HG03097 (cell line): ENCODE data around the gene MON1B.
"Not testable (repeated sequence)": the region's sequence is repeated elsewhere in the genome, so short reads cannot be mapped to it uniquely, and the experiment has no call there.

ENCODE experiments used
- ATAC-seq: cut with Tn5 transposase; IDR thresholded peaks from one replicate; pipeline ENCODE4 v1.9.1; 2021; ENCODE audit not compliant: unreplicated experiment, low FRiP score

Gene MON1B

DNA sequence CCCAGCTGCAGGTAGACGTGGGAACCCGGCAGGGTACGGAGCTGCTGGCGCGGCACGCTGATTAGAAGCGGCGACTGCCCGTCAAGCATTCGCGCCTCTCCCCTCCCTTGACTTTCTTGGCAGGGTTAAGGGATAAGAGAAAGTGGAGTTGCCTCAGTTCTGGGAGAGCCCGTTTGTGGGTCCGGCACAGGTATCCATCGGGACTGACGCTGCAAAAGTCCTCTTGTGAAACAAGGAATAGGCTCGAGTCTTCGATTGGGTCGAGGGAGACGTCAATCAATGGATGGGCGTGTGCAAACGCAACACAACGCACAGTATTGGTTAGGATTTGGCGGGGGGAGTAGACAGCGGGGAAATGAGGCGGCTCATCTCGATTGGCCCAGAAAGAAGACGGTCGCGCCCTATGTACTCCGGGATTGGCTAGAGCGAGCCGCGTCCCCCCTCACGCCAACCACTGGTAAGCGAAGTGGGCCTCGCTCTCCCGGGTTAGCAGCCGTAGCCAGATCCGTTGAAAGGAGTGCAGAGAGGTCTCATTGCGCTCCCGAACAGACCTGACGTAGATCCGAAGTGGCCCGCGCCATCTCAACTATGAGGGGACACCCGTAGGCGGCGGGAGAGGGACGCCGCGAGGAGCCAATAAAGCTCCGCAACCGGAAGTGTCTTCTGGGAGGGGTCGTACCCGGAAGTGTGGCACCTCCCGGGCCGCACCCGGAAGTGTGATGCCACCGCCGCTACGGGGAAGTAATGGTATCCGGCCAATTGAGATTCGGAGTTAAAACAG is at the start of gene MON1B:
Gene MON1B (plus strand): TSS at position 713 of the 781 bp plus-strand sequence. CDS start 296 bp downstream, outside the sequence.
- peak; percentile 97 for ATAC-seq

DNA sequence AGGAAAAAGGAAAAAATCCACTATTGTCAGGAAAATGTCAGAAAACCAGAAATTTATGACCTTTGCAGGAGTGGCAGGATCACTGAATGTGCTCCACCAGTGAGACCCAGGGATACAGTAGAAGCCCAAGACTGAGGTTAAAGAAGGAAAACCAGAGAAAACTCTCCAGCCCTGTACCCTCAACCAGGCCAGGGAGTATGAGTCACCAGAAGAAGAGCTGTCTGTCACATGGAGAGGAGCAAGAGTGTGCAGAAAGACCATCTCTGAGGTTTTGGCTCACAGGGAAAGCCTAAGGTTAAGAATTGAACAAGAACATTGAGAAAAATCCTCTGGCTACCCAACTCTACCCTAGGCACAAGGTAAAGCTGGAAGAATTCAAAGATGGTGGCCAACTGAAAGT is 47.6 kb upstream of the MON1B start:
- no peak for ATAC-seq

DNA sequence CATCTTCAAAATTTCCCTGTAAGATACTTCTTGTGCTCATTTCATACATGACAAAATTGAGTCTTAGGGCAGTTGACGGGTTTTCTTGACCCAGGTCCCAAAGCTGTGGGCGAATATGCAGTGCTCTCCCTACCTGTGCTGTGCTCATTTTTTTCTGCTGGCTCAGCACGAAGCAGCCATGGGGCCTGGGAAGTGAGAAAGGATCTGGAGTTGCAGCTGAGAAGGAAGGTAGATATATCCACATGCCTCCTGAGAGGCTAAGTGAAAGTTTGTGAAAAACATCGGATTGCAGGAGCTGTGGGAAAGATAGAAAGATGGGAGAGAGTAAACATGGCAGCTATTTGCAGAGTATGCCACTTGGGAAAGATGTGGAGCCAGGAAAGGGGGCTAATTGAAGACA is 42.9 kb upstream of the MON1B start:
- no peak for ATAC-seq

DNA sequence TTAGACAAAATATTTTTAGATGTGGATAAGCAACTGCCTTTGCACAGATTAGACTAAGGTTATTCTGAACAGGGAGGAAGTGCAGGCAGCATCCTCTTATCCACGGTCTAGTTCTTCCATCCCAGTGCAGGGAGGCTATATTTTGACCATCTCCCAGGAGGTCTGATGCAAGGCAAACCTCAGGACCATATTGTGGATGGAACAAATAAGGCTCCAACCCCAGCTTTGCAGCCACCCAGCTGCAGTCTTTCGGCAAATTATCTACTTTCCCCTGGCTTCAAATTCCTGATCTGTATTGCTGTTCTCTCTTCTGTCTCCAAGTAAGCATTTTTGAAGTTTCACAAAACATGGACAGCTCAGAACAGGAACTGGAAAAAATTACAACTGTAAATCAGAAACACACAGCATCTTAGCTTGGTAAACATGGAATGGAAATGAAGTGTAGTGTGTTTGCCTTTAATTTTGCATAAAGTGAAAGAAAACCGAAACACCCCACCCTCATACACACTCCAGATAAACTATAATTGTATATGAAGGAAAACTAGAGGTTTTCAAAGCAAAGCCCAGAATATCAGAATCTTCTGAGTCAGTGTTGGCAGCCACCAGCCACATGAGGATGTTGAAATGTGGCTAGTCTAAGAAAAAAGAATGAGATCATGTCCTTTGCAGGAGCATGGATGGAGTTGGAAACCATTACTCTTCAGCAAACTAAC is 33.5 kb upstream of the MON1B start:
- ATAC-seq, result no peak

DNA sequence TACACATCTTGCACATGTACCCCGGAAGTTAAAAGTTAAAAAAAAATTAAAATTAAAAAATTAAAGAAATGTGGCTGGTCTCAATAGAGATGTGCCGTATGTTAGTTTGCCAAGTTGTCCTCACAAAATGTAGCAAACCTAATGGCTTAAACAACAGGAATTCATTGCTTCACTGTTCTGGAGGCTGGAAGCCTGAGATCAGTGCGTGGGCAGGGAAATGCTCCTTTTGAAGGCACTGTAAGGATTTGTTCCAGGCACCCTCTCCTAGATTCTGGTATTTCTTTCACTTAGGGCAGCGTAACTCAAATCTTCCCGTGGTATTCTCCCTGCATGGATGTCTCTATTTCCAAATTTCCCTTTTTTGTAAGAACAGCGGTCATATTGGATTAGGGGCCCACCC is 32.7 kb upstream of the MON1B start:
- no peak for ATAC-seq

DNA sequence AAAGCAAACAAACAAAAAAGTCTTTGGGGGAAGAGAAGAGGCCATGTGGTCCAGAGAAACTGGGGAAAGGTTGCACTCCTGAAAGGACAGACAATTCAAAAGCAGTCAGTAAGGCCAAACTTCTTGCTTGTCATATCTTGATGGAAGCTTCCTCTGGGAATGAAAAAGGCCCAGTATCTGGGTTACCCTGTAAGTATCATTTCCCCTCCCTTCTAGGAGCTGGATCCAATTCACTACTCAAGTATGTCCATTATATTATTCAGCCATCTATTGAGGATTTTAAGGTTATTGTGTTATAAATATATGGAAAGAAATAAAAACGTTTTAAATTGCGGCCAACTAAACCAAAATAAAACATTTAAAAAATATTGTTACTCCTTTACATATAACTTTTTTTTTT is 26.0 kb upstream of the MON1B start:
- no peak for ATAC-seq

DNA sequence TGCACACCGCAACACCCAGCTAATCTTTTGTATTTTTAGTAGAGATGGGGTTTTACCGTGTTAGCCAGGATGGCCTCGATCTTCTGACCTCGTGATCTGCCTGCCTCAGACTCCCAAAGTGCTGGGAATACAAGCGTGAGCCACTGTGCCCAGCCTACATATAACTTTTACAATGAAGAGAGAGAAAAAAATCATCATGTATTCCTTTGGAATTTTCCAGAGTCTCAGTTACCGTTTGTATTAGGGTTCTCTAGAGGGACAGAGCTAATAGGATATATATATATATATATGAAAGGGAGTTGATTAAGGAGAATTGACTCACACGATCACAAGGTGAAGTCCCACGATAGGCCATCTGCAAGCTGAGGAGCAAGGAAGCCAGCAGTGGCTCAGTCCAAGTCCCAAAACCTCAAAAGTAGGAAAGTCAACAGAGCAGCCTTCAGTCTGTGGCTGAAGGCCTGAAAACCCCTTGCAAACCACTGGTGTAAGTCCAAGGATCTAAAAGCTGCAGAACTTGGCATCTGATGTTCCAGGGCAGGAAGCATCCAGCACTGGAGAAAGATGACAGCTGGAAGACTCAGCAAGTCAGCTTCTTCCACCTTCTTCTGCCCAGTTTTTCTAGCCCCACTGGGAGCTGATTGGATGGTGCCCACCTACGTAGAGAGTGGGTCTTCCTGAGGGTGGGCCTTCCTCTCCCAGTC is 25.3 kb upstream of the MON1B start:
- ATAC-seq, result not testable (repeated sequence)

DNA sequence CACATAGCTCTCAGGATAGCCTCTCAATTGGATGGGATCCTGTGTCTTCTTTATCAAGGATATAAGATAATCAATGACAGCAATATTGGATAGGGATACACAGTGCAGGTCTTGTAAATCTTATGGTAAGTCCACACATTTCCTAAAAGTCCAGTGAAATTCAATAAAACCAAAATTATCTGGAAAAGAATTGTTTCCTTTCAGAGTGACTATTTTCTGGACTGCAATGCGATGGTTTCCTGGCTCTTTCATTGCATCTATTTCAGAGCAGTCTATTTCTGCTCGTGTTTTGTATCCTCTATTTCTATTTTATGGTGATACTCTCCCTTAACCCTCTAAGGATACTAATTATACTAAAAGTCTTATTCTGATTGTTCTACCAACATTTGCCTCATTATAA is 24.3 kb upstream of the MON1B start:
- ATAC-seq, result no peak

DNA sequence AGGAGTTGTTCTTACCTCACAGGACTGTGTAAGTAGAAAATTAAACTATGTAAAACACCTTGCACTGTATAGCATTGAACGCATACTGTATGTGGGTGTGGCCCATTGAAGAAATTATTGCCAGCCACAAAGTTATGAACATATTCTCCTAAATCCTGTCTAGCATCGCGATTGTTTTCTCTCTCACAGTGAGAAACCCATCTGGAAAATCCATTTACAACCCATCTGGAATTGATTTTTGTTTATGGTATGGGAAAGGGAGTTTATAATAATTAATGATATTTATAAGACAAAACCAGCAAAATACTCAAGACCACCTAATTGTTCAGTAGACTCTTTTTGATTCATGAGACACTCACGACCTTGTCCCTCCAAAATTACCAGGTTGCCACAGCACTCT is 22.1 kb upstream of the MON1B start:
- ATAC-seq, result no peak

DNA sequence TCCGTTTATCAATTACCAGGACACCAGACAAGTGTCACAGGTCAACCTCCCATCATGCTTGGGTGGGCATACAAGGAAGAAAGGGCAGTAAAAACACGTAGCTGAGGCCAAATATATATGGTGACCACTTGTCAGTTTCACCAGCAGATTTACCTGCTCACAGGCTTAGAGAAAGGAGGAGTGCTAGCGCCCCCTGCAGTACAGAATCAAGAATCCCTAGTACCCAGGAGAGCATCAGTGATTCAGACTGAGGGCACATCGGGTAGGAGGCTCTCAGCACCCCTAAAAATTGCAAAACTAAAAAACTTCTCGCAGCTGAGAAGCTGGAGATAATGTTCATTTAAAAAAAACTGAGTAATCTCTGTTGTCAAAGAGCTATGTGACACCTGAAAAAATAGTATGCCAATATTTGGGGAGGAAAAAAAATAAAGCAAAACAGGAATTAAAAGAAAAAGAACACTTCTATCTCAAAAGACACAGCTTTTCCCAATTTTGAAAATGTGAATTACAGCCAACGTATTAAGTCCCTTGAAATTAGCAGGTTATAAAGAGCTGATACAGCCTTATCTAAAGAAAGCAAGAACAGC is 21.2 kb upstream of the MON1B start:
- ATAC-seq, result no peak

DNA sequence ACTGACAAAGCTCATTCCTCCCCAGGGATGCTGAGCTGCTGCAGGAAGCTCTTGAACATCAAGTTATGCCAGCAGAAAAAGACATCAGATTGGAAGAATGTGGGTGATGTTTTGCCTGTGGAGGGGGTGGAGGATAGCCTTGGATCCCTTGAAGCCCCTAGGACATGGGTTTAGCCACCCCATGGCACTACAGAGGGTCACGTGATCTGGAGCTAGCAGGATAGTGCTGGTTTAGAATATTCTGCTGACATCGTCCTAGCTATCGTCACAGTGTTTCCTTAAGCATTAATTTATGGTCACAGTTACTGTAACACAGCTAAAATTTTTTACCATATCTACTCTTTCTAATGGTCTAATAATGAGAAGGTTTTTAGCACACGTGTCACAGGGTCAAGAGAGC is 20.2 kb upstream of the MON1B start:
- ATAC-seq, result no peak

DNA sequence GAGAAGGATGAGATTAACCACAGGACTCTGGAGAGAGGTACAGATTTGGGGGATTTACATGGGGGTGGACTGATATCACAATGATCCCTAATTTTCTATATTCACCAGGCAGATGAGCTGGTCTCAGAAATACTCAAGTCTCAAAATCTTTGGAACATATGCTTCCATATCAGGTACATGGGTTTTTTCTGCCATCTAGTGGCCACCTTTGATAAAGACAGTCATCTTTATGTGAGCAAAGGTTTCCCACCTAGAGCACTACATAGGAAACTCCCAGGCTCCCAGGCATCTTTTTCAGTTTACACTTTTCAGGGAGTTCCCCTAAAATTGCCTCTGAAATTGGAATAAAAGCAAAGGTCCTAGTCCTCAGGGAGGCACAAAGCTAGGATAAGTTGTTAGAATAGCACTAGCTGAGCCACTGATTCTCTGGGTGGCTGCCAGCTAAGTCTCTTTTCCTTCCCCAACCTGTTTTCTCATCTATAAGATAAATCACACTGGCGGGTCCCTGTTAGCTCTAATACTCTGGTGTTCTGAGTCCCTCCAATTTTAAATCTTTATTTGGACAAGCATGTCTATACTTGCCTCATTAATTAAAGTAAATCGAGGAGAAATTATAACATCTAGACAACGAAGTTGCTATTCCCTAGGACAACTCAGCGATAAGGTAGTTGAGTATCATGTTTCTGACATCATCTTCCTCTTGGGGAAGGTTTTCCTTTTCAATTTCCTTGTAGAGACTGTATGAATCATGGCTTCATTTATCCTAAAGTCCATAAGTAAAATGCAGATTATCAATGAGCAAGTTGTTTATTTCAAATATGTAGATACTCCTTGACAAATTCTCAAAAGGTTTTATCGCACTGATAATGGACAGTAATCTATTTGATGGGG is 19.0 kb upstream of the MON1B start:
- ATAC-seq, result no peak

DNA sequence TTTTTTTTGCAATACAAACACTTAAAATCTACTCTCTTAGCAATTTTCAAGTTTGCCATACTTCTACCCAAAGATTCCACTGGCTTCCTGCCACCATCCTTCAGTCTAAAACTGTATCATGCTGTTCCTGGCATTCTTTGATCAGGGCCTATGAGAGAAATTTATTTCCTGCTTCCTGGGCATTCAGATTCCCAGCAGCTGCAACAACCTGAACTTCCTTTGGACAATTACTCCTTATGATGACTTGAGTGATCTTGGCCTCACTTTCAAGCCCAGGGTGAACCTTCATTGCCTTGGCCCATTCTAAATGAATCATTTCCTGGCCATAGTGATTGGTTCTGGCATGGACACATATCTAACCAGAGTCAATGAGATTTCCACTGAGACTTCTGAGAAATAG is 18.0 kb upstream of the MON1B start:
- ATAC-seq, result no peak

DNA sequence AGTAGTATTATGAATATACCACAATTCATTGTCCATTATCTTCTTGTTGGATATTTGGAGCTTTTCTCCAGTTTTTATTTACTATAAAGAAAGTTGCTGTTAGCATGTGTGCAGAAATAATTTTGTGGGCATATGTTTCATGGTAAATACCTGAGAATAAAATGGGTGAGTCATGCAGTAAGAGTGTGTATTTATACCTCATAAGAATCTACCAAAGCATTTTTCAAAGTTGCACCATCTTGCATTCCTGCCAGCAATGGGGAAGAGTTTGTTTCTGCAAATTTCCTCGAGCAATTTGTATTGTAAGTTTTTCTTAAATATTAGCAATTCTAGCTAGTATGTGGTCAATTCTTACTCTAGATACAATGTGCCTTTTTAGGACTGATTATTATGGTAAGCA is 7.9 kb upstream of the MON1B start:
- no peak for ATAC-seq

DNA sequence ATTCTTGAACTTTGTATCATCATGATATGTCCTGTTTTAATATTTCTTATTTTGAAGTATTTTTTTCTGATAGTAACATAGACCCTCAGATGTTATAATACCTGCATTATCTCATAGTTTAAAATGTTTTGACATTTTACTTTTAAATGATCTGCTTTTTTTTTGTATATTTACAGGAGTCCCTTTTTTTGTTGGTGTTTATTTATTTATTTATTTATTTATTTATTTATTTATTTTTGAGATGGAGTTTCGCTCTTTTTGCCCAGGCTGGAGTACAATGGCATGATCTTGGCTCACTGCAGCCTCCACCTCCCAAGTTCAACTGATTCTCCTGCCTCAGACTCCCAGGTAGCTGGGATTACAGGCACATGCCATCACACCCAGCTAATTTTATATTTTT is 4.7 kb upstream of the MON1B start:
- ATAC-seq, result not testable (repeated sequence)

DNA sequence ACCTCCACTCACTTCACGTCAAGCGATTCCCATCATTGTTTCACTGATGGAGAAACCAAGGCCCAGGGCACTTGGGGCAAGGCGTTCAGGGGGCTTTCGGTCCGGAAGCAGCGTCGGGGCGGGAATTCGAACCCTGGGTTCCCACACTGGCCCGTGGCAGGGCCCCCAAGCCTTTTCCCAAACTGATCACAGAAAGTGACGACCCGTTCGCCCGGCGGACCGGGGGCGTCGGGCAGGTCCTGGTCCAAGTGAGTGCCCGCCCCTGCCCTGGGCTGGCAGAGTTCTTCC is 856 bp upstream of the MON1B start:
- ATAC-seq, result no peak

DNA sequence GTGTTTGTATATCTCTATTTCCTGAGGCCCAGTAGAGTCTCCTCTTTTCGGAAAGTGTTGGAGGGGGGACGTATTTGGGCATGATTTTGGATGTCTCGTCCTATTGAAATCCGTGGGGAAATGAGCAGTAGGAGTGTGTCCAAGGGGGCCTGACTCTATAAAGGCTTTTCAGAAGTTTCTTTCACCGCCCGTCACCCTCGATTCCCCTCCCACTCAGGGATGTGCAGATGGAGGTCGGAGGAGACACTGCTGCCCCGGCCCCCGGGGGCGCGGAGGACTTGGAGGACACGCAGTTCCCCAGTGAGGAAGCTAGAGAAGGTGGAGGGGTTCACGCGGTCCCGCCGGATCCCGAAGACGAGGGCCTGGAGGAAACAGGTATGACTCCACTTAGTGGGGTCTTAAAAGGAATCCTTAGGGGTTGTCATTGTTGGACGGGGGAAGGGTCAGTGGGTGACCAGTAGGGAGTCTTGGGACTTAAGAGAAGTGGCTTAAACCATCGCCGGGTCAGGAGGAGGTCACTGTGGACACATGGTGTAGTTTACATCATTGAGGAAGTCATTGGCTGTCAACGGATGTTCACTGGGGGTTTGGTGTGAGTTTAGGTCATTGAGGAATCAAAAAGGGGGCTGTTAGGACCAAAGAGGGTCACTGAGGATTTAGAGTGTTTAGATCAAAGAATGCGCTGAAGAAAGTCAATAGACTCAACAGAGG is 424 bp downstream of the MON1B start:
- ATAC-seq, result no peak

DNA sequence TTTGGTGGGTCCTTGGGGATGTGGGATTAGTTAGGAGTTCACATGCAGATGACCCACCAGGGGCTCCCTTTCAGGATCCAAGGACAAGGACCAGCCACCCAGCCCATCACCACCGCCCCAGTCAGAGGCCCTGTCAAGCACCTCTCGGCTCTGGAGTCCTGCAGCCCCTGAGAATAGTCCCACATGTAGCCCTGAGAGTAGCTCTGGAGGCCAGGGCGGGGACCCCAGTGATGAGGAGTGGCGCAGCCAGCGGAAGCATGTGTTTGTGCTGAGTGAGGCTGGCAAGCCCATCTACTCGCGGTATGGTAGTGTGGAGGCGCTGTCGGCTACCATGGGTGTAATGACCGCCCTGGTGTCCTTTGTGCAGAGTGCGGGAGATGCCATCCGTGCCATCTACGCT is 2.4 kb downstream of the MON1B start:
- no peak for ATAC-seq

DNA sequence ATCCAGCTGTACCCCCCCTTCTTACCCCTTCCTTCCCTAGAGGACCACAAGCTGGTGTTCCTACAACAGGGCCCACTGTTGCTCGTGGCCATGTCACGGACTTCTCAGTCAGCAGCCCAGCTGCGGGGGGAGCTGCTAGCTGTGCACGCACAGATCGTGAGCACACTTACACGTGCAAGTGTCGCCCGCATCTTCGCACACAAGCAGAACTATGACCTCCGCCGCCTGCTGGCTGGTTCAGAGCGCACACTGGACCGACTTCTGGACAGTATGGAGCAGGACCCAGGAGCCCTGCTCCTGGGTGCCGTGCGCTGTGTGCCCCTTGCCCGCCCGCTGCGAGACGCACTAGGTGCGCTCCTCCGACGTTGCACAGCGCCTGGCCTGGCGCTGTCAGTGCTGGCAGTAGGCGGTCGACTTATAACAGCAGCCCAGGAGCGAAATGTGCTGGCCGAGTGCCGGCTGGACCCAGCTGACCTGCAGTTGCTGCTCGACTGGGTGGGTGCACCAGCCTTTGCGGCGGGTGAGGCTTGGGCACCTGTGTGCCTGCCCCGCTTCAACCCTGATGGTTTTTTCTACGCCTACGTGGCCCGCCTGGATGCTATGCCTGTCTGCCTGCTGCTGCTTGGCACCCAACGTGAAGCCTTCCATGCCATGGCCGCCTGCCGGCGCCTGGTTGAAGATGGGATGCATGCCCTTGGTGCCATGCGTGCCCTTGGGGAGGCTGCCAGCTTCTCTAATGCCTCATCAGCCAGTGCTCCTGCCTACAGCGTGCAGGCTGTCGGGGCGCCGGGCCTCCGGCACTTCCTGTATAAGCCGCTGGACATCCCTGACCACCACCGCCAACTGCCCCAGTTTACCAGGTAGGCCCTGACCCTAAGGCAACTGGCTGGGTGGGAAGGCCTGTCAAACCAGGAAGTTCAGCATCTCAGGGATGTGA is 3.6 kb downstream of the MON1B start:
- no peak for ATAC-seq
